Right lobe of liver (tissue), 4 donors: ENCODE data around the gene EDARADD.

Experiments
- CTCF ChIP-seq, 4 donors: fragments of 200-600 bp in 3 of 4; fragments of 450-650 bp in 1 of 4; IDR thresholded peaks; one replicate each; pipeline versions ENCODE4 v1.5.1 to v1.8.0; 2016 to 2022; ENCODE audit warnings: antibody characterized with exemption in 4 of 4, mild to moderate bottlenecking in 2 of 4
- POLR2A ChIP-seq: fragments of 450-650 bp; IDR thresholded peaks from one replicate; pipeline ENCODE4 v1.6.1; 2017; ENCODE audit warnings: antibody characterized with exemption, mild to moderate bottlenecking
- donor health status: DM: no; HTN: no; CAD: no.
- donor health status: DM: no; HTN: no; CAD: no.
- donor health status: DM: no; HTN: yes; CAD: no.

- TF ChIP-seq CTCF (IDR thresholded peaks at IDR 0.05) (no peak), POLR2A (no peak)
These were observed 64.9 kb downstream of the EDARADD start for GRCh38 chr1:236458996-236459395.
